Measurements from ENCODE around the gene PACS2.

GRCh38 chr14:105365101-105365500 lies 50.6 kb downstream of the PACS2 start:
- TF ChIP-seq CTCF (IDR thresholded peaks at IDR 0.05; ENCODE audit: control extremely low read depth in 1 of 3, insufficient read depth in 1 of 3, low read depth in 1 of 3, low read length in 3 of 3): no peak
- TF ChIP-seq EZH2 (IDR thresholded peaks at IDR 0.05; ENCODE audit: low read depth, low read length, severe bottlenecking): no peak
- TF ChIP-seq SIN3A (conservative IDR thresholded peaks at IDR 0.05 in 1 of 2, IDR thresholded peaks at IDR 0.05 in 1 of 2; ENCODE audit: low read depth in 1 of 2, low read length in 2 of 2): no peak
- no peak for TF ChIP-seq BCL11A (IDR thresholded peaks at IDR 0.05; ENCODE audit: low read depth in 2 of 2, low read length in 2 of 2)
- TF ChIP-seq ATF2 (IDR thresholded peaks at IDR 0.05; ENCODE audit: low read length): no peak
- TF ChIP-seq KDM5A (IDR thresholded peaks at IDR 0.05; ENCODE audit: low read length): no peak
- no peak for TF ChIP-seq SUZ12 (IDR thresholded peaks at IDR 0.05; ENCODE audit: low read length)
- no peak for TF ChIP-seq MAX (IDR thresholded peaks at IDR 0.05)
- no peak for TF ChIP-seq CBX5 (IDR thresholded peaks at IDR 0.05; ENCODE audit: low read depth, low read length)
- TF ChIP-seq TAF1 (IDR thresholded peaks at IDR 0.05; ENCODE audit: low read depth, low read length): no peak
- TF ChIP-seq POLR2A (IDR thresholded peaks at IDR 0.05; ENCODE audit: control extremely low read depth in 1 of 2, low read depth in 2 of 2, low read length in 2 of 2): no peak
- no peak for TF ChIP-seq TCF12 (IDR thresholded peaks at IDR 0.05; ENCODE audit: low read depth, low read length)
- TF ChIP-seq POLR2AphosphoS5 (IDR thresholded peaks at IDR 0.05; ENCODE audit: low read depth, low read length): no peak
- no peak for TF ChIP-seq USF2 (IDR thresholded peaks at IDR 0.05; ENCODE audit: low read length)

Measured in H1 (cell line).